A549 (cell line): ENCODE results near the gene MRPL23. TPM values are rescaled to one million over a fixed set of nuclear protein-coding genes. Genes with fewer than 3 reads are reported as not detected.

ENCODE experiments used
- ATAC-seq, 2 experiments: fragments of 200-7000 bp in 1 of 2; fragments of >200 bp in 1 of 2; cut with Nextera tagmentation in 1 of 2; cut with Tn5 transposase in 1 of 2; 3 replicates each; pipeline versions ENCODE4 v1.8.0 to v1.9.1; 2018 to 2020; ENCODE audit warnings: mild to moderate bottlenecking in 1 of 2, moderate library complexity in 1 of 2
- CTCF ChIA-PET: fragments of 300-600 bp; sonication (Branson Sonifier 250); formaldehyde crosslinking; extraction: SDS; loops from one replicate; lab custom pipeline; 2021; ENCODE audit warnings: antibody characterized with exemption, inconsistent platforms; lab: Yijun Ruan, JAX
- POLR2A ChIA-PET: fragments of 350-600 bp; formaldehyde crosslinking; extraction: SDS; loops from one replicate; lab custom pipeline; 2021; ENCODE audit warnings: antibody characterized with exemption, inconsistent platforms; lab: Yijun Ruan, JAX
- DNase-seq, 2 experiments: peaks; one replicate each; pipeline versions ENCODE4 v3.0.0 to v3.0.0-alpha.2; 2011 to 2016; ENCODE audit warnings: low read depth in 1 of 2, low spot score in 1 of 2
- FAIRE-seq: peaks from 2 replicates; lab custom pipeline; 2011; peaks lifted over from hg19 to GRCh38; lab: Jason Lieb, UNC
- H3K27ac ChIP-seq, 2 experiments: fragments of >200 bp; sonication (Bioruptor Twin); formaldehyde crosslinking; 3 replicates each; pipeline ENCODE4 v1.5.1; 2016 to 2017
- H3K4me1 ChIP-seq: fragments of >200 bp; sonication (Bioruptor Twin); formaldehyde crosslinking; 3 replicates; pipeline ENCODE4 v1.6.1; 2016
- H3K4me2 ChIP-seq: fragments of >200 bp; sonication (Bioruptor Twin); formaldehyde crosslinking; 3 replicates; pipeline ENCODE4 v1.6.1; 2016
- H3K4me3 ChIP-seq: fragments of >200 bp; sonication (Bioruptor Twin); formaldehyde crosslinking; 3 replicates; pipeline ENCODE4 v1.5.1; 2016
- H3K9me3 ChIP-seq: fragments of >200 bp; sonication (Bioruptor Twin); formaldehyde crosslinking; 3 replicates; pipeline ENCODE4 v1.6.1; 2016
- CEBPB ChIP-seq, 2 experiments: fragments of >200 bp in 1 of 2; sonication (Bioruptor Twin) in 1 of 2; formaldehyde crosslinking in 1 of 2; IDR thresholded peaks; 2 replicates each; pipeline ENCODE4 v1.6.1; 2012 to 2016
- CTCF ChIP-seq: fragments of >200 bp; sonication (Bioruptor Twin); formaldehyde crosslinking; IDR thresholded peaks from 3 replicates; pipeline ENCODE4 v1.5.1; 2016
- FOSL2 ChIP-seq, 2 experiments: fragments of 450-650 bp in 1 of 2; fragments of >200 bp in 1 of 2; sonication (Bioruptor Twin) in 1 of 2; formaldehyde crosslinking; IDR thresholded peaks; 2 replicates each; pipeline versions ENCODE4 v1.5.0 to v1.6.1; 2016 to 2020; ENCODE audit warnings: mild to moderate bottlenecking in 1 of 2, moderate library complexity in 1 of 2
- FOXS1 ChIP-seq: fragments of 250-450 bp; sonication (Bioruptor Pico); IDR thresholded peaks from 2 replicates; pipeline ENCODE4 v1.5.0; 2020; ENCODE audit warnings: mild to moderate bottlenecking, moderate library complexity
- HDAC2 ChIP-seq: fragments of 200-600 bp; sonication (generic); IDR thresholded peaks from 2 replicates; pipeline ENCODE4 v1.6.1; 2016
- KDM5A ChIP-seq: fragments of 200-600 bp; sonication (generic); IDR thresholded peaks from 2 replicates; pipeline ENCODE4 v1.6.1; 2016; ENCODE audit warnings: antibody characterized with exemption, mild to moderate bottlenecking
- PHF8 ChIP-seq: fragments of 200-600 bp; sonication (generic); IDR thresholded peaks from 2 replicates; pipeline ENCODE4 v1.6.1; 2016; ENCODE audit warnings: low read depth, mild to moderate bottlenecking, antibody characterized with exemption, moderate library complexity, borderline replicate concordance
- RCOR1 ChIP-seq: fragments of 150-350 bp; IDR thresholded peaks from 2 replicates; pipeline ENCODE4 v1.6.1; 2014; ENCODE audit warnings: antibody characterized with exemption, low read length, low read depth
- SREBF2 ChIP-seq: fragments of 450-650 bp; IDR thresholded peaks from 2 replicates; pipeline ENCODE4 v1.6.1; 2014; ENCODE audit warnings: mild to moderate bottlenecking, moderate library complexity
- ZC3H11A ChIP-seq: fragments of 450-650 bp; IDR thresholded peaks from 2 replicates; pipeline ENCODE4 v1.6.1; 2014; ENCODE audit warnings: antibody characterized with exemption, mild to moderate bottlenecking
- ZFP36 ChIP-seq: fragments of 450-650 bp; IDR thresholded peaks from 2 replicates; pipeline ENCODE4 v1.6.1; 2014; ENCODE audit warnings: borderline replicate concordance; ENCODE audit not compliant: partially characterized antibody
- ZNF302 ChIP-seq: fragments of 250-450 bp; sonication (Bioruptor Pico); IDR thresholded peaks from 2 replicates; pipeline ENCODE4 v1.9.0; 2021; ENCODE audit warnings: inconsistent platforms, mild to moderate bottlenecking, moderate library complexity
- ZSCAN20 ChIP-seq: fragments of 250-450 bp; sonication (Bioruptor Pico); IDR thresholded peaks from 2 replicates; pipeline ENCODE4 v1.8.0; 2022; ENCODE audit warnings: mild to moderate bottlenecking, moderate library complexity
- WGBS: methylation state at CpG from one replicate; pipeline ENCODE4 v1.1.6; 2017; ENCODE audit errors: missing lambda C conversion rate; 5-methylcytosine and 5-hydroxymethylcytosine counted together
- polyA plus RNA-seq, 4 experiments: library from polyadenylated mRNA; depleted of rRNA in 3 of 4; stranded (reverse); fragments of >200 nt; fragmentation: RNase III in 1 of 4; extraction: RNeasy Plus Mini Kit Qiagen cat#74134 plus additional on column Dnase treatment in 1 of 4; gene quantifications; 2 replicates in 3 of 4; 3 replicates in 1 of 4; pipeline ENCODE4 v1.2.3, GENCODE V29; 2011 to 2017
- TF ChIP-seq, protein P1 (sequence below): fragments of 250-450 bp; sonication (Bioruptor Pico); IDR thresholded peaks from 2 replicates; pipeline ENCODE4 v1.5.0; 2020; ENCODE audit warnings: low read depth, mild to moderate bottlenecking, moderate library complexity

MRPL23 gene
- polyA plus RNA-seq, 2 of the 4 experiments (the other 2 are of a cell fraction): 77.7 to 160 TPM

- TF ChIP-seq KDM5A (no peak), PHF8 (no peak), SREBF2 (no peak), HDAC2 (no peak), CTCF (no peak), ZC3H11A (no peak), FOXS1 (CRISPR knock-in tag) (no peak)
- TF ChIP-seq, all 56 proteins: peak for 0
- ATAC-seq (no peak), FAIRE-seq (no peak), DNase-seq (no peak)
- WGBS: 86% methylated on average over 11 of the region's 20 CpGs
- Histone ChIP-seq H3K4me1 (no peaks in the 10 kb centered on the region), H3K4me3 (no peak overlapping the region), H3K4me2 (no peak overlapping the region), H3K27ac (no peak overlapping the region), H3K9me3 (no peaks in the 10 kb centered on the region)
- POLR2A ChIA-PET: no interaction called here
- CTCF ChIA-PET: interaction anchor here (1.0 kb wide), 1 partner anchor 275 kb away, joined by 3 read pairs; no protein-coding TSS in a partner anchor
Measured at GRCh38 chr11:1927848-1928469, 19.2 kb upstream of the MRPL23 start.

DNA sequence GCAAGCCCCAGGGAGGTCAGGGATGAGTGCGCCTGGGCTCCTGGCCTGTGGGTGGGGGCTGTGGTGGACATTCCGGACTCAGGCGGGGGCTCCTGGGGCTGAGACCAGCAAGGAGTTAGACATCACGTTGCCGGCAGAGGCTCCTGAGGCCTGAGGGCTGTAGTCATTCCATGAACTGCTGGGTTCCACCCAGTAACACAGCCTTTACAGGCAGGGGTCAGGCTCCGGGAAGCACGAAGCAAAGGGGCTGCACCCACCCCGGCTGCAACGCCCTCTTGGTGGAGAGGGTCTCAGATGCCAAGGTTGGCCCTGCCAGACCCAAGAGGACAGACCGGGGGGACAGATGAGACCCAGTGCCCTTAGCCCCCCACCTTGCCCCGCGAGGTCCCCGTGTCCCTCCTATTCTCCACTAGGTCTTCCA is 18.7 kb upstream of the MRPL23 start:
- no peak for TF ChIP-seq RCOR1
- no peak for TF ChIP-seq ZNF302 (CRISPR knock-in tag)
- no peak for TF ChIP-seq CEBPB (IDR thresholded peaks at IDR 0.05)
- no peak for TF ChIP-seq ZFP36
- DNase-seq (no peak), FAIRE-seq (no peak), ATAC-seq (peak in 1 of 2 experiments; percentile 33; a peak in 2 of 6 replicates)
- POLR2A ChIA-PET: no interaction called here
- no peak overlapping the region for H3K4me3 ChIP-seq
- no peaks in the 10 kb centered on the region for H3K4me1 ChIP-seq
- no peak overlapping the region for H3K27ac ChIP-seq
- WGBS: 63% methylated on average over 11 of the region's 13 CpGs
- no peaks in the 10 kb centered on the region for H3K9me3 ChIP-seq
- no peak overlapping the region for H3K4me2 ChIP-seq
- CTCF ChIA-PET: interaction anchor here (0.7 to 1.5 kb wide), 2 partner anchors 46 to 382 kb away, joined by 3 to 6 read pairs; no protein-coding TSS in a partner anchor

- ChIA-PET POLR2A (no interaction called here), CTCF (interaction anchor here (0.7 to 1.6 kb wide), 4 partner anchors 47 to 382 kb away, joined by 3 to 6 read pairs (median 4); no protein-coding TSS in a partner anchor)
- no peak overlapping the region for H3K4me2 ChIP-seq
- H3K4me1 ChIP-seq: no peaks in the 10 kb centered on the region
- FAIRE-seq (no peak), DNase-seq (no peak), ATAC-seq (no peak)
- WGBS: 78% methylated on average over 25 of the region's 35 CpGs
- TF ChIP-seq ZNF302 (CRISPR knock-in tag): no peak
- TF ChIP-seq ZC3H11A: no peak
- TF ChIP-seq, protein P1, sequence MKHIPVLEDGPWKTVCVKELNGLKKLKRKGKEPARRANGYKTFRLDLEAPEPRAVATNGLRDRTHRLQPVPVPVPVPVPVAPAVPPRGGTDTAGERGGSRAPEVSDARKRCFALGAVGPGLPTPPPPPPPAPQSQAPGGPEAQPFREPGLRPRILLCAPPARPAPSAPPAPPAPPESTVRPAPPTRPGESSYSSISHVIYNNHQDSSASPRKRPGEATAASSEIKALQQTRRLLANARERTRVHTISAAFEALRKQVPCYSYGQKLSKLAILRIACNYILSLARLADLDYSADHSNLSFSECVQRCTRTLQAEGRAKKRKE (CRISPR knock-in tag): no peak
- TF ChIP-seq ZSCAN20 (CRISPR knock-in tag): no peak
- no peak overlapping the region for H3K4me3 ChIP-seq
- no peak overlapping the region for H3K27ac ChIP-seq
- no peaks in the 10 kb centered on the region for H3K9me3 ChIP-seq
Measured at GRCh38 chr11:1928891-1929541, 18.1 kb upstream of the MRPL23 start.

DNA sequence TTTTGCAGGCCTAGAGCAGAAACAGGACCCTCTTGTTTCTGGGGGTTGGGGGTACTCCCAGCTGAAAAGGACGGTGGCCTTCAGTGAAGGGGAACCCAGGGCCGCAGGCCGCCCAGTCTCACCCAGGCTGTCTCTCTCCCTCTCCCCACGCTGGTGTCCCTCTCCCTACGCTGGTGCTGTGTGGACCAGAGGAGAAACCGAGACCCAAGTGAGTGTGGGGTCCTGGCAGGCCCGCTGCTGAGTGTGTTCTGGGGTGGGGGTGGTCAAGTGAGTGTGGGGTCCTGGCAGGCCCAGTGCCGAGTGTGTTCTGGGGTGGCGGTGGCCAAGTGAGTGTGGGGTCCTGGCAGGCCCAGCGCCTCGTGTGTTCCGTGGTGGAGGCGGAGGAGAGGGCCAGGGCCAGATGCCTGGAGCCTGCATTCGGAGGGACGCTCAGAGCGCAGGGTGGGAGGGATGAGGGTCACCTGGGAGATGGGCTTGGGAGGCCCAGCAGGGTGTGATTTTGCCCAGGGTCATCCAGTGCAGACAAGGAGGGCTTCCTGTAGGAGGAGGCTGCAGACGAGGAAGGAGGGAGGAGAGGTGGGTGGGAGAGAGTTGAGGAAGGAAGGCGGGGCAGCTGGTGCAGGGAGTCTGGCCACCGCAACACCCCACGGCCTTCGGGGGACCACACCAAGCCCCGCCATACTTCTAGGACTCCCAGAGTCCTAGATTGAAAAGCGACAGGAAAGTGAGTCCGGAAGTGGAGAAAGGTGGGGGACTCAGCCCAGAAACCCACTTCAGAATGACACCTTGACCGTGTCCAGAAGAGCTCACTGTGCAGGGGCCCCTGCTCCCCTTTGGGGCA is 17.3 kb upstream of the MRPL23 start:
- Histone ChIP-seq H3K4me3 (no peak overlapping the region), H3K4me1 (no peaks in the 10 kb centered on the region), H3K27ac (no peak overlapping the region), H3K9me3 (no peaks in the 10 kb centered on the region), H3K4me2 (no peak overlapping the region)
- ChIA-PET POLR2A (no interaction called here), CTCF (interaction anchor here (0.7 to 1.6 kb wide), 4 partner anchors 47 to 383 kb away, joined by 3 to 6 read pairs (median 4); no protein-coding TSS in a partner anchor)
- no peak for ATAC-seq
- TF ChIP-seq FOSL2 (IDR thresholded peaks at IDR 0.05) (no peak), FOSL2 (CRISPR knock-in tag; IDR thresholded peaks at IDR 0.05) (no peak), ZFP36 (peak; percentile 33)
- FAIRE-seq: no peak
- 78% methylated on average over 25 of the region's 25 CpGs for WGBS
- no peak for DNase-seq
